Activated T-cell treated with anti-CD3 and anti-CD28 coated beads, Interleukin-2, amount 50 U/mL, for 1 hour (primary cell): ENCODE data around the gene ARID5A.

Experiments used
- DNase-seq: peaks from one replicate; pipeline ENCODE4 v3.0.0-alpha.2; 2020

Gene ARID5A

GRCh38 chr2:96528006-96528699, 8.4 kb upstream of the ARID5A start:
- DNase-seq = peak; percentile 59

- DNase-seq = no peak
Measured at GRCh38 chr2:96528700-96529375, 7.7 kb upstream of the ARID5A start.

- no peak for DNase-seq
Measured at GRCh38 chr2:96529376-96530143, 7.0 kb upstream of the ARID5A start.

GRCh38 chr2:96530144-96530430, 6.5 kb upstream of the ARID5A start:
- no peak for DNase-seq

GRCh38 chr2:96530474-96531357, 5.8 kb upstream of the ARID5A start:
- DNase-seq = peak; percentile 16

- no peak for DNase-seq
Measured at GRCh38 chr2:96531366-96531765, 5.2 kb upstream of the ARID5A start.

- peak; percentile 78 for DNase-seq
Measured at GRCh38 chr2:96531872-96532505, 4.6 kb upstream of the ARID5A start.

GRCh38 chr2:96532641-96533291, 3.8 kb upstream of the ARID5A start:
- no peak for DNase-seq

GRCh38 chr2:96533292-96534073, 3.1 kb upstream of the ARID5A start:
- DNase-seq = no peak

- no peak for DNase-seq
Measured at GRCh38 chr2:96534141-96534540, 2.4 kb upstream of the ARID5A start.

- DNase-seq = no peak
Measured at GRCh38 chr2:96534701-96535181, 1.8 kb upstream of the ARID5A start.

GRCh38 chr2:96535331-96535730, 1.2 kb upstream of the ARID5A start:
- peak; percentile 14 for DNase-seq

- peak; percentile 83 for DNase-seq
Measured at GRCh38 chr2:96537066-96537733, 648 bp downstream of the ARID5A start.

- DNase-seq = peak; percentile 75
Measured at GRCh38 chr2:96537734-96538486, 1.4 kb downstream of the ARID5A start.

- peak; percentile 95 for DNase-seq
Measured at GRCh38 chr2:96538487-96539214, 2.1 kb downstream of the ARID5A start.

GRCh38 chr2:96539215-96539920, 2.8 kb downstream of the ARID5A start:
- DNase-seq = no peak

- DNase-seq = peak; percentile 17
Measured at GRCh38 chr2:96540136-96540535, 3.6 kb downstream of the ARID5A start.
